Left renal cortex interstitium (tissue), 4 donors: ENCODE measurements around the gene CCDC142. TPM values are rescaled to one million over a fixed set of nuclear protein-coding genes. Genes with fewer than 3 reads are reported as not detected.

ENCODE experiments used
- DNase-seq, 4 donors: peaks; one replicate each; pipeline ENCODE4 v3.0.0-alpha.2; 2013; ENCODE audit warnings: low read depth in 4 of 4, low spot score in 2 of 4, missing footprints in 1 of 4
- polyA plus RNA-seq, 4 donors: library from polyadenylated mRNA; unstranded; fragments of 120-200 nt; gene quantifications; one replicate each; pipeline ENCODE4 v1.2.1, GENCODE V29; 2013; ENCODE audit not compliant: insufficient read length in 4 of 4

CCDC142 gene
- polyA plus RNA-seq, 4 donors = 8.5 to 19.7 (median 13.4) TPM

DNA sequence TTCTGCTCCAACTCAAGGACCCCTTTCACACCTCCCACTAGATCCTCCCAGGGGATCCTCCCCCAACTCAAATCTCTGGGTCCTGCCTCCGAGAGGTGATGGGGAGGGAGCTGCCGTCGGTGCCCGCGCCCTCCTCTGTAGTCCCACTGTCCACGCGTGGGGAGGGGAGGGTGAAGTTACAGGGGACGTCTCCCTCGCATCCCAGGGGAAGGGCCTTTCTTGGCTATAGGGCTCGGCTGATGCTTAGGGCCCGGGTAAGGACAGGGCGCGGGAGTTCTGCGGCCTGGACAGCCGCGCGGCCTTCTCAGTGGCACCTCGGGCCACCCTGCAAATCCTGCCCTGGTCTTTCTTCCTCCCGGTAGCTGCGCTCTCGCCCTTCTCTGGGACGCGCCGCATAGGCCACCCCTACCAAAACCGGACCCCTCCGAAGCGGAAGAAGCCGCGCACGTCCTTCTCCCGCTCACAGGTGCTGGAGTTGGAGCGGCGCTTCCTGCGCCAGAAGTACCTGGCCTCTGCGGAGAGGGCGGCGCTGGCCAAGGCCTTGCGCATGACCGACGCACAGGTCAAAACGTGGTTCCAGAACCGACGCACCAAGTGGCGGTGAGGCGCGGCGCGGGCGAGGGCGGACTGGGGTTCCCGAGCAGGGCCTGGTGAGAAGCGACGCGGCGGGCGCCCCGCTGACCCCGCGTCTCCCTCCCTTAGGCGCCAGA lies 32.6 kb upstream of the CCDC142 start:
- no peak for DNase-seq

DNA sequence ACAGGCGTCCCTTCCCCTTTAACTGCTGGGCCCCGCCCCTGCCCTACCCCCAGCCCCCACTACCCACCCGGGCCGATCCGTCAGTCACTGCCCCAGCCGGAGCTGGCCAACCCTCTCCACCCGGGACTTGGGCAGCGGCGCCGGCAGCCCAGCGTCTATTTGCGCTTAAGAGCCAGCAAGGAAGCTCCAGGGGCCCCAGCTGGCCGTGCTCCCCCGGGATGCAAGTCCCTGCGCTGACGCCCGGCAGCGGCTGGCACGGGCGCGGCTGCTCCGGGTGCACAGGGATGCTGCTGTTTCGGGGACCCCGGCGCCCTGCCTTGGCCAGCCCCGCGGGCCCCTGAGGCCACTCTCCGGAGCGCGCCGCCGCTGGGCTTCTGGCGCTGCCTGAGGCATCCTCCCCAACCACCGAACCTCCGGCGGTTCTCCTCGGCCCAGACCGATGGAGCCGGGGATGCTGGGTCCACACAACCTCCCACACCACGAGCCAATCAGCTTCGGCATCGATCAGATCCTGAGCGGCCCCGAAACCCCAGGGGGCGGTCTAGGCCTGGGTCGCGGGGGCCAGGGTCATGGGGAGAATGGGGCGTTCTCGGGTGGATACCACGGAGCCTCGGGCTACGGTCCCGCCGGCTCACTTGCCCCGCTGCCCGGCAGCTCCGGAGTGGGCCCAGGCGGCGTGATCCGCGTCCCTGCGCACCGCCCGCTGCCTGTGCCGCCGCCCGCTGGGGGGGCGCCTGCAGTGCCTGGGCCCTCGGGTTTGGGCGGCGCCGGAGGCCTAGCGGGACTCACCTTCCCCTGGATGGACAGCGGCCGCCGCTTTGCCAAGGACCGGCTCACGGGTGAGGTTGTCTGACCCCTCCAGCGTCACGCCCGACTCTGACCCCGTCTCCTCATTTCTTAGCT lies 31.8 kb upstream of the CCDC142 start, which contains the start of gene TLX2:
TSS of gene TLX2 (plus strand) at position 83 of the 903 bp plus-strand sequence. CDS start at position 440, 357 bp downstream.
- no peak for DNase-seq

DNA sequence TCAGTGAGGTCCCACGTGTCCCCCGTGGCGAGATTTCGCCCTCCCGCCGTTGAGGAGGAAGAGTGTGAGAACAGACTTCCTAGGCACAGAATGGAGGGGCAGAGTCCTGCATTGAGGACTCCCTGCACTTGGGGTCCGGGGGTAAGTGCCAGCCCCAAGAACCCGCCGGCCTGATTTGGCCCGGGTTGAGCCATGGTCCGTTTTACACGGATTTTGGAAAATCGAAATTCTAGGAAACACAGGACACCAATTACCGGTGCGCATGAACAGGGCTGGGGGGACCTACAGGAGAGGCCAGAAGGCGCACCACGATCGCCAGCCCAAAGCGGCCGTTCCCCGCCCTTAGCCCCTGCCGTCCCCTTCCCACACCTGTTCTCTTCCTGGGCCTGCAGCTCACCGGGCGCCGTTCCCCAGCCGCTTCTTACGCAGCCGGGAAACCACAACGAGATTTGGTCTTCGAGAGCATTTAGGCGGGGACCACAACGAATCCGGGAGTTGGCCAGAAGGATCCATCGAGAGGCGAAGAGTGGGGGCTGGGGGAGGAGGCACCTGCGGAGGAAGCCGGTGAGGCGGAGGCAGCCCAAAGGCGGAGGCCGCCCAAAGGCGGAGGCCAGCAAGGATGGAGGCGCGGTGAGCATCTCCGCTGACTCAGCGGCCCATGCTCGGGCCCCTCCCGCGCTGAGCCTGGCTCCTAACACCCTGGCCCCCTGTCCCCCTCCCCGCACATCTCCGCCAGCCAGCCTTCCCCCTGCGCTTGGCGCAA lies 31.0 kb upstream of the CCDC142 start:
- no peak for DNase-seq

DNA sequence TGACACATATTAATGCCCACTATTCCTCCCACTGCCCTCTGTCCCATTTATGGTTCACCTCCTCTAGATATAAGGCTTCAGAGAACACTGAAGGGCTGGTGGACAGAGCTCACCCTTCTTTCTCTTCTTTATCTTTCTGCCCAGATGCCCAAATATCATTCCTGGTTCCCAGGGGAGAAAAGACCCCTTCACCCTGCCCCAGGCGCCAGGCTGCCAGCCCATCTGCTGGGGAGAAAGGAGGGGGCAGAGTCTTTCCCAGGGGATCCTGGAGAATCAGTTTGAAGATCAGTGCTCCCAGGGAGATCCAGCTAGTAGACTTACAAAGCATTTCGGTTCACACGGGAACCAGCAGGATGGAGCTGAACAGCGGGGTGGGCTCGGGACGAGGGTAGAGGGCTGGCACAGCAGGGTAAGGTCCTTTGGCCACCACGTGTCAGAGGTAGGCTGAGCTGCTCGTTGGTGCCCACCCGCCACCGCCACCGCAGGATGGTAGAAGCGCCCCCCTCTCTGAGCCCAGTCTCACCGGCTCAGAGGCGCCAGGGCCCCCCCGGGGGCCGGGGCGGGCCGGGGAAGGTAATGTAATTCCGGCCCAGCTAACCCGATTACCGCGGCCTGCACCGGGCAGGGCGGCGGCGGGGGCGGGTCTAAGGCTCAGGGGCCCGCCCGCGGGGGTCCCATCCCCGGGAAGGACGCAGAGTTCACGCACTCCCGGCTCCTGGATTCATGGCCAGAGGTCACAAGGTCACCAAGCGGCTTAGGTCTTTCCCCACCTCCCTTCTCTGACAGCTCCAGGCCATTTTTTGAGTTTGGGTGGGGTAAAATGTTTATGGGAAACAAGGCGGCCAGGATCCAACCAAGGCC lies 30.2 kb upstream of the CCDC142 start:
- DNase-seq = no peak

DNA sequence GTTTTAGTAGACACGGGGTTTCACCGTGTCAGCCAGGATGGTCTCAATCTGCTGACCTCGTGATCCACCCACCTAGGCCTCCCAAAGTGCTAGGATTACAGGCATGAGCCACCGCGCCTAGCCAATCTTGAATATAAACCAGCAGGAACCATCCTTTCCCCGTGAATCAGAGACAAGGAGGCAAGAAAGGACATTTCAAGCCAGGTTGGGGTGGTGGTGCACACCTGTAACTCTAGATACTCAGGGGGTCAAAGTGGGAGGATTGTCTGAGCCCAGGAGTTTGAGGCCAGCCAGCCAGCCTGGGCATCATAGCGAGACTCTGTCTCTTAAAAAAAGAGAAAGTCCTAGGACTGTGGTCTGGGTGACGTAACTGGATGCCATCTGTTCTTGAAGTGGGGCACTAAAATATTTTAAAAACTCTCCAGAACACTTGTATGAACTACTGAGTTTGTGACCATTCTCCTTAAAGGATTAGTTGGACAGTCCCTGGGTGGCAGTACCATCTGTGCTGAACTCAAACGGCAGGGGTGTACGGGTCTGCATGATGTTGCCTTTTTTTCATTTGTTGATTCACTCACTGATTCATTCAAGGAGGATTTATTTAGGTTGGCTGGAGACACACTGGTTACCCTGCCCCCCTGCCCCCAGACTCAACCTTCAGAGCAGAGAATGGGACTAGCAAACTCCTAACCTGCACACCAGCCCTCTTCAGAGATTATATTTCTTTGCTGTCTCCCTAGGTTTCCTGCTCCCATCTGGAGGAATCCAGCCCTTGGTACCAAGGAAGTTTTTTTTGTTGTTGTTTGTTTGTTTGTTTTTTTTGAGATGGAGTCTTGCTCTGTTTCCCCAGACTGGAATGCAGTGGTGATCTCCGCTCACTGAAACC lies 28.5 kb upstream of the CCDC142 start:
- DNase-seq = no peak

DNA sequence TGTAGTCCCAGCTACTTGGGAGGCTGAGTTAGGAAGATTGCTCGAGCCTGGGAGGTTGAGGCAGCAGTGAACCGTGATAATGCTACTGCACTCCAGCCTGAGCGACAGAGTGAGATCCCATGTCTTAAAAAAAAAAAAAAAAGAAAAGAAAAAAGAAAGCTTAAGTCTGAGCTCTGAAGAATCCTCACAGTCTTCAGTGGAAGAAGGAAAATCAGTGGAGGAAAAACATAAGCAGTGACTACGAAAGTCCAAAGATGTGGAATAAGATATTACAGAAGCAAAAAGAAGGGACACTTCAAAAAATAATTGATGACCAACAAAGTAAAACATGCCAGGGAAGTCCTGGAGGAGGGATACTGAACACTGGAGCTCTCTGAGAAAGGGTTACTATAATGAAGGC lies 27.5 kb upstream of the CCDC142 start:
- DNase-seq = no peak

DNA sequence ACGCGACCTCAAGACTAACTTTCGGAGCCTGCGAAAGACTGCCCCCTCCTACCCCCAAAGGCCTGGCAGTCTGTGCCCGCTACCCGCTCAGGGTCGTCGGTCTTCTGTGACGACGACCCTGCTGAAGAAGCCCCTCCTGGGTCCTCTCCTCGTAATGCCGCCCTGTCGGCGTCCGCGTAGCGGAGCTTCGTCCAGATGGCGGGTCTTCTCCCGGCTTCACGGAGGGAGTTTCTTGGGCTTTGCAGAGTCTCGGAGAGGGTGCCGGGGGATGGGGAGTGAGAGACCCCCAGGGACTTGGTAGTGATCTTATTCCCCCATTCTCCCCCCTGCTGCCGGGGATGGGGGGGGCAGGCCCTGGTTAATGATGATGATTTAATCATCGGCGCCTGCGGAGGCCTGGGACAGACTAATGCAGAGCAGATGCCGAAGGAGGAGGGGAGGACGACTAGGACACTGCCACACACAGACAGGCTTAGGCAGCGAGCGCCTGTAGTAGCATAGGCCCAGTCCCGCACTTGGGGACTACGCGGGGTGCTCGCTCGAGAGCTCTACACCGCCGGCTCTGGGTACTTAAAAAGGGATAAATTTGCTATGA lies 25.2 kb upstream of the CCDC142 start:
- DNase-seq = no peak

DNA sequence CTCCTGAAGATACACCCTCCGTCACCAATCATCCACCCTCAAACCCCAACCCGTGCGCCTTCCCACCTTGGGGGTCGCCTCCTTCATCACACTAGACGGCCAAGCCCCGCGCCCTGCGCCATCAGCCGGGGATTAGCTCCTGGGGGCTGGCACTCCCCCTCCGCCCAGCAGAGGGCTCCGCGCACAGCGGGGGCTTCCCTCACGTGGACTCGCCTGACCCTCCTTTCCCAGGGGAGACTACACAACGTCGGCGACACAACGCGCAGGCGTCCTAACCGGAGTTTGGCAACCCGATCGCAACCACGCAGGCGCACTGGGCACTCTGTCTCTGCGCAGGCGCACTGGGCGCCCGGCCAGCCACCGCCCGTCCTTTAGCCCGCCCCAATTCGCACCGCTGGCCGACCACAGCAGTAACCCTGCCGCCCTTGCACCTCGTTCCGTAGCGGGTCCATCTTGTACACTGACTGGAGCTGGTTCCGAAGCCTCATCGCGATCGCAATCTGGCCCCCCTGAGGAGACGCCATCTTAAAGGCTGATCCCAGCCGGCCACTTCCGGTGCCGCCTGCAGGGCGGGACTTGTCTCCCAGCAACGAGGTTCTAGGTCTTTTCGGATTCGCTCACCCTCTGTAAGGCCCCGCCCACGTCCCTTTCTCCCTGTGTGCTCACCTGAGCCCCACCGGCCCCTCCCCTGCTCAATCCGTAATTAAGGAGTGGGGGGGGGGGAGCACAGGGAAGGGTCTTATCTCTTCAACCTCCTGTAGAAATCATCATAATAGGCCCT lies 24.5 kb upstream of the CCDC142 start, which contains the start of gene PCGF1:
TSS of gene PCGF1 (minus strand) at position 551 of the 781 bp plus-strand sequence. CDS start at position 524, 27 bp downstream.
- peak; percentile 98 to 99 (median 99) for DNase-seq

DNA sequence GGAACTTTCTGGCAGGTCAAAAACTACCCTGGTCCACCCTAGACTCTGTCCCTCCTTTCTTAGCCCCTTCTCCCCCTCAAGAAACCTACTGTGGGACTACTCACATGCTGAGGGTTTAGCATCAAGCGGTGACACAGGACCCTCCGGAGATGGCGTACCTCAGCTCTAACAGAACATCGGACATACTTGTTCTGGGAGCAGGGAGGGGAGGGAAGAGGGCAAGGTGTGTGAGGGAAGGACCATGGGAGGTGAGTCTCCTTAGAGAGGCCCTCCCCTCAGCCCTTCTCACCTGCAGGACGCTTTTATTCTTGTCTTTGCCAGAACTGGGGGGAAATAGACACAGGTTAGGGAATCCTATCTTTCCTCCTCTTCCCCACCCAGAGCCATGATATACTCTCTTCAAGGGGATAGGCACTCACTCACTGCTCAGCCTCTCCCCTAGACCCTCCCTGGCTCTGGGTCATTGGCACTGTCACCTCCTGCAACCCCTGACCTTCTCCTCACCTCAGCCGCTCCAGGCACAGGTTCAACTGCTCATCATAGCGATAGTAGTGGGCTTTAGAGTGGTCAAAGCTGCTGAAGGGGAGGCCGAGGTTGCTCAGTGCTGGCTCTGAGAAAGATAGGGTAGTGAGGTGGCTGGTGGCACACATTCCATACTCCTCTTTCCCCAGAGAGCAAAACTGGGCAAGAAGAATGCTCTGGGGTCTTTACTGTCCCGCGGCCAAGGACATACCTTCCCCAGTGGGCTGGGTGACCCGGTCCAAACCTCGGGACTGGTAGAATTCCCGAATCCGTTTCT lies 22.8 kb upstream of the CCDC142 start:
- no peak for DNase-seq

DNA sequence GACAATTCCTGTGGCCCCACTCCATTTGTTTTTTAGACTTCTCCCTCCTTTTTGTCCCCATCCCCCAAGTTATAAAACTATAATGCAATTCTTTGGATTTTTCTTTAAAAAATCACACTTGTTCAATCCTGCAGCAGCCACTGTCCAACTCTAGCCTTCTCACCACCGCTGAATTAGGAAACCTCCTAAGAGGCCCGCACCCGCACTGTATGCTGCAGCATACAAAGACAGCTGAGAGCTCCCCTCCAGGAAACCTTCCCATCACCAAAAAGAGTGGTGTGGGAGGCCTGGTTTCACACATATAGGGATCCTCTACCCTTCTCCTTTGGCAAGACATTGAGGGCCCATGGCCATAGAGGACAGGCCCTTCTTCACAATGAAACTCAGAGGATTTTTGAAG lies 21.8 kb upstream of the CCDC142 start:
- no peak for DNase-seq

DNA sequence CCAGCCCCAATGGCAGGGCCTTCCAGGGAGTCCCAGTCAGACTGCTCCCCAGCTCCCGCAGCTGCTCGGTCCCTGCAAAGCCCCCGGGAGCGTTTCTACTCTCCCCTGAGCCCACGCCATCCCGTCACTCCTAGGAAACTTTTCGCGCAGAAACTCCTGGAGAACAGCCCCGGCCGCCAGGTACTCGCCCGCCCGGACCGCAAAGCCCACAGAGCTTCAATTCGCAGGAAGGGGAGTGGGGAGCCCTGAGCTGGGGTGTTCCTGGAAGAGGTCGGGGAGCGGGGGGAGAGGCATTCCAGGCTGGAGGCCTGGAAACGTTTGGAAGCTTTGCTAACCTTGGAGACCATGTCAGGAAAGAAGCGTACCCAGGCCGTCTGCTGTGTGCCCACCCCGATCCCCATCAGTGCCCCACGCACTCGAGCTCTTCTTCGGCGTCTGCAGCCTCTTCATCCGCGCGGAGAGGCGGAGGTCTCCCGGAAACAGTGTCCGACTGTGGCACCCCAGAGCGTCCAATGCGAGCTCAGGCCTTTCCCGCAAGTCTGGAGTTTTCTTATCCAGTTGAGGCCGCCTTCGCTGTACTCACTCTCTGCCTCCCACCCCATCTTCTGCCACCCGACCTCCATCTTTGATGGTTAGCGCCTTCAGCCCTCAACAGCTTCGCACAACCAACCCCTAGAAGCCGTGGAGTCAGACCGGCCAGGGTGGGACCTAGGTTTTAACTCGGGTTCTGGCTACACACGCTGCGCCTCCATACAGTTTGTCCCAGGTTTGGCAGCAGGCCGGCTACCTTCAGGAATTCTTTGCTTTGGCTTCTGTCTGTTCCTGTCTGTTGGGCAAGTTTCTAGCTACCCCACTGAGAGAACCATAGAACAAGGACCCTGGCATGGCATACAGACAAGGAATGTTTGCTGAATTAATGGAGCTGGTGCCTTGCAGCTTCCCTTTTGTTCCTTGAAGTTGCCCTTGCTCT lies 21.0 kb upstream of the CCDC142 start:
- DNase-seq = no peak

DNA sequence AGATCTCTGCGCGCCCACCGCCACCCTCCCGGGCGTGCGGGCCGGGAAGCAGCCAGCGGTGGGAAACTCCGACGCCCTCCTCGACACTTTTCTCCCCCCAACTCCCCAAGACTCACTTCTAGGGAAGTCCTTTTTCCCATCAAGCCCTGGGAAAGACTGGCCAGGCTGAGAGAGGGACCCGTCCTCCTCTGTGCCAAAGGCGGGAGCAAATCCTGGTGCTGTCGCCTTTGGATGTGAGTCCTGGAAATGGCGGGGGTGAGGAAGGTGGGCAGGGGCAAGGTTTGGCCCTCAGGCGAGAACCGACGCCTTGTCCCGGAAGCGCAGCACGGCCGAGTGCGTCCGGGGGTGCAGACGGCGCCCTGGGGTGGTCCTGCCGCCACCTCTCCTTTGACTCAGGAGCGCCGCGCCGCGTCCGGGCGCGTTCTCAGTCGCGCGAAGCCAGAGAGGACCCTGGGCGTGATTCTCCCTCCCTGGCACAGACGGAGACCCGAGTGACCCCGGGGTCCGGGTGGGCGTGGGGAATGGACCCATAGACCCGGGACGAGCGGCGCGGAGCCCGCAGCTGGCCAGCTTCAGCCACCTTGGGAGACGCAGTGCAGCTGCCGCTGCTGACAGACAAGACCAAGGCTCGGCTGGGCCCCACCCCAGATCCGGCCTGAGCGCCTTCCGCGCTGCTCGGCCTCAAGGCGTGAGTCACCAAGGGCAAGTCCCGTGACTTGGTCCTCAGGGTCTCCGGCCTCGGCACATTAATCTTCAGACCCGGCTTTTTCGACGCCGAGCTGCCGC lies 20.1 kb upstream of the CCDC142 start:
- DNase-seq = no peak

DNA sequence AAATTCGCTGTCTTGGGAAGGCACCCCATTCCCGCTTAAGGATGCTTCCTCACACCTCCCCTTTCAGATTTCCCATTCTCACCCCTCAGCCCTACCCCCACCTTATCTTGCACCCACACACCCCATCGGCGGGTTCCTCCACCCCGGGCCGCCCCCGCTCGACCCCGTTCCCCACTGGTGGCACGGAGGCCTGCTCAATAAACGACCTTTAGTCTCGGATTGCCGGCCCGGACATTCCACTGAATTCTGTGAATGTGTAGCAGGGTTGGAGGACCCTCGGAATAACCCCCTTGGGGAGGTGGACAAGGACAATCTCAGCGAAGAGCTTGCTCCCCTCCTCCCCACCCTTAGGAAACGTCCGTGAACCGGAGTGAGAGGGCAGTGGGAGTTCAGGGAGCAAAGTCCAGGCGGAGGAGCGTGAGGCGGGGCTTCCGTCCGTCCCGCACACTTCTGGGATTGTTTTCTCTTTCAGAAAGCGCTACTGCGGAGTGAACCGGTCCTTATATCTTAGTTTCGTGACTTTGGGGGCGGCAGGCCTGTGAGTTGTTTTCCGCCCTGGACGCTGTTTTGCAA lies 19.4 kb upstream of the CCDC142 start:
- DNase-seq = no peak

DNA sequence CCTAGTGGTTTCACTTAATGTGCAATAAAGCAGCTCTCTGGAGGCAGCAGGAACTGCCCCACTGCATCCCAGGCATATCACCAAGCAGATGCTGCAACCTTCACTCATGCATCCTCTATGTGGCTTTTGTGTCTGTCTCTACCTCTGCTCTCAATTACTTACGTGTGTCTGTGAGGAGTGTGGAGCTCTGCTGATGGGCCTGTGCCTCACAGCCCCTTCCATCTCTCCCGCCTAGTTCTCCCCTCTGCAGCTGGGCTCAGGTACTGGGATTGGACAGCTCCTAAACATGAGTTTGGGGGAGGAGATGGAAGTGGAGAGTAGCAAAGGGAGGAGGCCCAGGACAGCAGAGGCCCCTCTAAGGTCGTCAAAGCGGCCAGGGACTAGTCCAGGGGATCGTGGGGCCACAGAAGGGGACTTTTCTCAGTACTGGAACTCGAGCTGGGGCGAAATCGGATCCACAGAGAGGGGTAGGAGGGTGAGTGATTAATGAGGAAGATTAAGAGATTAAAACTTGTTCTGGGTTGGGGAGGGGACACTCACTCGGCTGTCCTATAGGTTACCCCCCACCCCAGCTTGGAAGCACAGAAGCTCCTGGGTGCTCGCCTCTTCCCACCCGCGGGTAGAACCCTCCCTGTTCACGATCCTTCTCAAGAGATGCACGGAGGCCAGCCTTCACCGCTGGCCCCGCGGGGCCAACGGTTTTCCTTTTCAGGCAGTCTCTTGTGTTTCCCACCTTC lies 18.7 kb upstream of the CCDC142 start:
- no peak for DNase-seq
